GM13976 (cell line): ENCODE measurements around the gene ATAD2B.

ENCODE experiments used
- DNase-seq: peaks from one replicate; pipeline ENCODE4 v3.0.0; 2012; ENCODE audit warnings: low spot score
- CTCF ChIP-seq: IDR thresholded peaks from 2 replicates; pipeline ENCODE4 v1.5.1; 2012; ENCODE audit warnings: borderline replicate concordance, mild to moderate bottlenecking; ENCODE audit not compliant: insufficient read depth; ENCODE audit errors: extremely low read depth, missing control alignments, control extremely low read depth
- in situ Hi-C: fragments of 300-500 bp; cut with MboI; formaldehyde crosslinking; loops from one replicate; pipeline ENCODE4 v1.12.0; 2022; ENCODE audit warnings: low sequenced_read_pairs, mixed read lengths, inconsistent platforms; ENCODE audit not compliant: unreplicated experiment

ATAD2B gene

GRCh38 chr2:23926290-23926749, 603 bp downstream of the ATAD2B start:
- no peak for TF ChIP-seq CTCF
- DNase-seq = peak; percentile 57
- in situ Hi-C loops = no loop called here

- TF ChIP-seq CTCF = no peak
- peak; percentile 71 for DNase-seq
- in situ Hi-C loops = no loop called here
Observed at GRCh38 chr2:23925702-23926289, 1.1 kb downstream of the ATAD2B start.

GRCh38 chr2:23924589-23925359, 2.1 kb downstream of the ATAD2B start:
- TF ChIP-seq CTCF = no peak
- in situ Hi-C loops = no loop called here
- DNase-seq = no peak

- no peak for TF ChIP-seq CTCF
- in situ Hi-C loops = no loop called here
- DNase-seq = no peak
Observed at GRCh38 chr2:23918837-23919489, 8.0 kb downstream of the ATAD2B start.

GRCh38 chr2:23916727-23917405, 10.1 kb downstream of the ATAD2B start:
- no peak for DNase-seq
- TF ChIP-seq CTCF = no peak
- in situ Hi-C loops = no loop called here

- in situ Hi-C loops = no loop called here
- DNase-seq = no peak
- no peak for TF ChIP-seq CTCF
Observed at GRCh38 chr2:23915327-23915726, 11.6 kb downstream of the ATAD2B start.
